Measurements from ENCODE around the gene PLXDC1.

GRCh38 chr17:39027455-39028035 is 123.9 kb downstream of the PLXDC1 start:
- no peak for TF ChIP-seq CTCF (IDR thresholded peaks at IDR 0.05)
- no peak for TF ChIP-seq POLR2A (IDR thresholded peaks at IDR 0.05)

Data from adrenal gland (tissue), 5 donors.